GM18520 (cell line): ENCODE data around the gene PPP1R7.
"Not testable (repeated sequence)": the region's sequence is repeated elsewhere in the genome, so short reads cannot be mapped to it uniquely, and the experiment has no call there.

Source experiments
- ATAC-seq: cut with Tn5 transposase; IDR thresholded peaks from one replicate; pipeline ENCODE4 v1.9.1; 2021; ENCODE audit not compliant: unreplicated experiment

The PPP1R7 gene, protein sequence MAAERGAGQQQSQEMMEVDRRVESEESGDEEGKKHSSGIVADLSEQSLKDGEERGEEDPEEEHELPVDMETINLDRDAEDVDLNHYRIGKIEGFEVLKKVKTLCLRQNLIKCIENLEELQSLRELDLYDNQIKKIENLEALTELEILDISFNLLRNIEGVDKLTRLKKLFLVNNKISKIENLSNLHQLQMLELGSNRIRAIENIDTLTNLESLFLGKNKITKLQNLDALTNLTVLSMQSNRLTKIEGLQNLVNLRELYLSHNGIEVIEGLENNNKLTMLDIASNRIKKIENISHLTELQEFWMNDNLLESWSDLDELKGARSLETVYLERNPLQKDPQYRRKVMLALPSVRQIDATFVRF

DNA sequence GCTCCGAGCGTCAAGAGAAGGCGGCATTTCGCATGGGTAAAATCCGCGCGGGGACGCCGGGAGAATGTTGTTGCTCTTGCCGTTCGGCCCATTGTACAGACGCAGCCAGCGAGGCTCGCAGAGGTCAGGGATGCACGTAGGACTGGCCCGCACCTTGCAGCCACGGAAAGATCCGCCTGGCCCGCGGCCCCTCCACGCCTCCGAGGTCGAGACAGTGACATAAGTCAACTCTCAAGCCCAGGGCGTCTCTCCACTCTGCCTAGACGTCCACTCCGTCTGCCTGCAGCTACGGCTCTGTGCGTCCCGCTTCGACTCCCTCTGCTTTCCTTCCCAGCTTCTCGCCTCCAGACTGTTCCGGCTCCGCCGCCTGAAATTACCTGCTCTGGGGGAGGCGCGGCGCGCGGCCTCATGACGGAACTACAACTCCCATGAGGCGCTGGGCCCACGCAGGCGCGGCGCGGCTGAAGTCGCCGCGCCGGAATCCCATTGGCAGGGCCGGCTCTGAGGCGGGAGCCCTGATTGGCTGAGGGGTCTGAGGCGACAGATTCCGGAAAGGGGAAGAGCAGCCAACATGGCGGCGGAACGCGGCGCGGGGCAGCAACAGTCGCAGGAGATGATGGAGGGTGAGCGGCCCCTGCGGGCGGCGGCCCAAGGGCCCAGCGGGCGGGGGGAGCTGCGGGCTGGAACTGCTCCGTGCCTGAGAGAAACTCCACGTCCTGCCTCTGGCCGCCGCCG is at the start of gene PPP1R7:
TSS of gene PPP1R7 (plus strand) at position 543 of the 735 bp plus-strand sequence. CDS start at position 572, 29 bp downstream.
- ATAC-seq, result peak; percentile 74

- peak; percentile 78 for ATAC-seq
These were observed 47.9 kb upstream of the PPP1R7 start, which contains the start of gene MTERF4 for GRCh38 chr2:241102239-241102803. Gene MTERF4, minus strand, starts transcription at chr2:241102287. Its CDS starts 14 bp downstream, at chr2:241102273.

DNA sequence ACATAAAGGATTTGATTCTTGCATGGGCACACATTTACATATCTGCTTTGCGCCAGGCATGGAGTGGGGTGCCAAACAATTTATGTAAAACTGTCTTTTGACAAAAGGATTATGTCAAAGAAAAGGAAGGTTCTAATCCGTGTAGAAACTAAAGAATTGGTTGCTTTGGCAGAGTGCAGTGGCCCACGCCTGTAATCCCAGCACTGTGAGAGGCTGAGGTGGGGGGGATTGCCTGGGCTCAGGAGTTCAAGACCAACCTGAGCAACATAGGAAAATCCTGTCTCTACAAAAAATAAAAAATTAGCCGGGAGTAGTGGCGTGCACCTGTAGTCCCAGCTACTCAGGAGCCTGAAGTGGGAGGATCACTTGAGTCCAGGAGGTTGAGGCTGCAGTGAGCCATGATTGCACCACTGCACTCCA is 47.1 kb upstream of the PPP1R7 start:
- no peak for ATAC-seq

DNA sequence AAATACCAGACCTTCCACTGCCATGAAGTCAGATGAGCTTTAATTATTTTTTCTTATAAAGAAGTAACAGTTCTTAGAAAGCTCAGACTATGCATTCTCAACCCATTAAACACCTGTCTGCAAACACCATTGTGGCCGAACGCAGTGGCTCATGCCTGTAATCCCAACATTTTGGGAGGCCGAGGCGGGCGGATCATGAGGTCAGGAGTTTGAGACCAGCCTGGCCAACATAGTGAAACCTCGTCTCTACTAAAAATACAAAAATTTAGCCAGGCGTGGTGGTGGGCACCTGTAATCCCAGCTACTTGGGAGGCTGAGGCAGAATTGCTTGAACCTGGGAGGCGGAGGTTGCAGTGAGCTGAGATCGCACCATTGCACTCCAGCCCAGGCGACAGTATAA is 45.7 kb upstream of the PPP1R7 start:
- ATAC-seq, result not testable (repeated sequence)

DNA sequence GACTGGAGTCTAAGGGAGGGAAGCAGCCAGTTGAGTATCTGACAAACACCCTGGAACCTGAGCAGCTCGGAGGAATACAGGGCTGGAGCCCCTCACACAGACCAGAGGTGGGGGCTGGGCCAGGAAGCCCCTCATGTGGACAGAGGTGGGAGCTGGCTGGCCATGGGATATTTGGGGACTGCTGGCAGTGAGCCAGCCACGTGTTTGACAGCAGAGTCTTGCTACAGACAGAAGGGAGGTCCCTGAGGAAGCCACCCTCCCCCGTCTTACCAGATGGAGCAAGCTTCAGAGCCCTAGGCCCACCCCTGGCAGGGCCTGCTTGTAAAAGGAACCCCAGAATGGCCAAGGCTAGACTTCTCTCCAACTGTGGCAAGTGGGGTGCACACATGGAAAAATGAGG is 44.6 kb upstream of the PPP1R7 start:
- ATAC-seq, result no peak

- ATAC-seq, result no peak
These were observed 43.1 kb upstream of the PPP1R7 start for GRCh38 chr2:241107031-241107783.

DNA sequence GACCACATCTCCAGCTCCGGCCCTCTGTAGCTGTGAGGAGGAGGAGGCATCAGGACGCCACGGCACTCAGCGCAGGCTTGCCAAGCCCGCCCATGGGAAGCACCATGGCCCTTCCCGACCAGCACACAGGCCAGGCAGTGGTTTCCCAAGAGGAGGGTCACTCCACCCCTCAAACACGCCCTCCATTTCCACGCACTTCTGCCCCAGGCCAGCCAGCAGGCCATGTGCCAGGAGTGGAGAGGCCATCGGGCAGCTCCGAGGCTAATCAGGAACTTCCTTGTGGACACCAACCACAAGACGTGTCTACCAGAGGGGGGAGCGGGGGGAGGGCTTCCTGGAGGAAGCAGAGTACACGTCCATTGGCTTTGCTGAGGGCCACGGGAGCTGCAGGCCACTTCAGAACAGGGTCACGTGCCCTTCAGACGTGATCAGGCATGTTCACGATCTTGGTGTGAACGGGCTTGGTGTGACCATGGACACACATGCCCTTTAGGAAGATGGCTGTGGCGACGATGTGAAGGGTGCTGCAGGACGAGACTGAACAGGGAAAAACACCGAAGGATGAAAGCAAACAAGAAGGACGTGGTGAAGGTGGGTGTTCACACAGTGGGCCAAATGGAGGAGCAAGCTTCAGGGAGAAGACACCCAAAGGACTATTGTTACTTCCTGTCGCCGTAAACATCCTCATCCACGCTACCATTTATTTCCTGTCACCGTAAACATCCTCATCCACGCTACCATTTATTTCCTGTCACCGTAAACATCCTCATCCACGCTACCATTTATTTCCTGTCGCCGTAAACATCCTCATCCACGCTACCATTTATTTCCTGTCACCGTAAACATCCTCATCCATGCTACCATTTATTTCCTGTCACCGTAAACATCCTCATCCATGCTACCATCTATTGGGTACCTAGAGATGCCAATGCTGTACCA is 41.7 kb upstream of the PPP1R7 start:
- no peak for ATAC-seq

GRCh38 chr2:241109210-241110088 is 40.8 kb upstream of the PPP1R7 start:
- ATAC-seq, result no peak

GRCh38 chr2:241110089-241110606 is 40.1 kb upstream of the PPP1R7 start:
- ATAC-seq, result no peak

GRCh38 chr2:241110607-241111439 is 39.4 kb upstream of the PPP1R7 start:
- no peak for ATAC-seq

DNA sequence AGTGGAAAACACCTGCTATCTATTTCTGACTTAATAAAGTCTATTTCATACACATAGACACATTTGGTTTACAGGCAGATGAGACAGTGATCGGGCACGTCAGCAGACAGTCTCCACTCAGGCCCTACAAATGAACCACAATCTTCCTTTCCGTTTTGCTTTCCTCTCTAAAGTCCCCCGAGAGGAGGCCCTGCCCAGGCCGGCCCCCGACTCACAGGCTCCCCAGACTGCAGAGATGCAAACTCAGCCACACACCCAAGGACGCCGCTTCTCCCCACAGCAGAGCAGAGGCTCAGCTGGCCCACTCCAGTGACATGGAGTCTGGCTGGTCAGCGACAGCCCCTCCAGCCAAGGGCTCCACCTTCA is 38.8 kb upstream of the PPP1R7 start:
- no peak for ATAC-seq

DNA sequence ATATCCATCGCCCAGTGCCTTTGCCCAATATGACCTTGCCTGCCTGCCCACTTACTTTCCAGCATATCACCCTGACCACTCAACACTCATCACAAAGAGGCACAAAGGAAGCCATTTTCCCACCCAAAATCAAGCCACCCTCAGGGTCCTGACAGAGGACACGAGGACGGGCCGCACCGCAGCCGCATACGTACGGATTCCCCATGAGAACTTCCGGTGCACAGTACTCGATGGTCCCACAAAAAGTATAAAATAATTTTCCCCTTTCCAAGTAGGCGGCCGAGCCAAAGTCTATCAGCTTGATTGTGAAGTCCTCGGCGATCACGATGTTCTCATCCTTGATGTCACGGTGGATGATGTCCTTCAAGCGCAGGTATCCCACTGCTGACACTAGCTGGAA is 38.2 kb upstream of the PPP1R7 start:
- ATAC-seq, result no peak

GRCh38 chr2:241112592-241112991 is 37.7 kb upstream of the PPP1R7 start:
- no peak for ATAC-seq

- ATAC-seq, result no peak
These were observed 35.4 kb upstream of the PPP1R7 start for GRCh38 chr2:241114836-241115235.

DNA sequence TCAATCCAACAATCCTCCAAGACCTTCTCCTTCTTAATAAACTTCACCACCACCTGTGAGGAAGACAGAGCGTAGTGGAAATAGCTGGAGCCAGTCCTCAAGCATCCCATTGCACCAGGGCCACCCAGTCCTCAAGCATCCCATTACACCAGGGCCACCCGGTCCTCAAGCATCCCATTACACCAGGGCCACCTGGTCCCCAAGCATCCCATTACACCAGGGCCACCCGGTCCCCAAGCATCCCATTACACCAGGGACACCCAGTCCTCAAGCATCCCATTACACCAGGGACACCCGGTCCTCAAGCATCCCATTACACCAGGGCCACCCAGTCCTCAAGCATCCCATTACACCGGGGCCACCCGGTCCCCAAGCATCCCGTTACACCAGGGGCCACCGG is 34.9 kb upstream of the PPP1R7 start:
- no peak for ATAC-seq

DNA sequence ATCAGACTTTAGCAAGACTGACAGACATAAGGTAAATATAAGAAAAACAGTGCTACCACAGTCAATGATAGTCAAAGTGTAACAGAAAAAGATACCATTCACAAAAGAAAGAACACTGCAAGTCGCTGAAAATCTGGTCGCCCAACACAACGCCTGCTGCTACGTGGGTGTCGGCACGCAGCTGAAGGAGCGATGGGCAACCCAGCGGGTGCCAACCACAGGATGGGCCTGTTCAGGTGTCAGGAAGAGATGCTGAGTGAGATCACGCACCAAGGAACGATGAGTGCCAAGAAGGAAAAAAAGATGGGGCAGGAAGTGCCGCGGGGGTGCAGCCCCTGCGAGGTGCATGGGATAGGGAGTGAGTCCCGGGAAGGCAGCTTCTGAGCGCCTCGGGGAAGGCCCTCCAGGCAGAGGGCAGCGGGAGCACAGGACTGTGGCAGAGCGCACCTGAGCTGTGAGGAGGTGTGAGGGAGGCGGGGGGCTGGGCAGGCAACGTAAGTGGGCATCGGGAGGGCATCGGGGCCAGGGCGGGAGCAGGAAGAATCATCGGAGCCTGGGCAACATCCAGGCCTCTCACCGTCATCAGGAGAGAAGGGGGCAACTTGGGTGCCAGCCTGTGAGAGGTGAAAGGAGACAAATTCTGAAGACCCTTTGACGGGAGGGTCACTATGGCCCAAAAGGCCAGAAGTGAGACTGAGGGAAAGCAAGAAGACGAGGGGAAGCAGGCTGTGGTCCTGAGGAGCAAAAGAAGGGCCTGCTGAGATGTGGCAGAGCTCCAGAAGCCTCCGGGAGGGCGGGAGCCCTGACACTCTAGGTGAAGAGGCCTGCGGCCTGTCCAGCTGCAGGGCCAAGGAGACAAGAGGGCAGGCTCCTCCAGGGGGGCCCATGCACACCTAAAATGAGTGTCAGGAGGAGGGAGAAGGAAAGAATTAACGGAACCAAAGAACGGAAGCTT is 33.4 kb upstream of the PPP1R7 start:
- ATAC-seq, result no peak
